ENCODE measurements around the gene VWA3A. TPM values are rescaled to one million over a fixed set of nuclear protein-coding genes. Genes with fewer than 3 reads are reported as not detected.

VWA3A gene
- total and polyA plus RNA-seq, 2 of the 8 experiments (the other 6 are each of a cell fraction or from before 2014, with no cell fraction given): 0.05 TPM; not detected in 1

- TF ChIP-seq CHD7 (IDR thresholded peaks at IDR 0.05; ENCODE audit: insufficient replicate concordance, low read length) (no peak), SRF (IDR thresholded peaks at IDR 0.05; ENCODE audit: low read depth, low read length) (no peak), ZNF274 (IDR thresholded peaks at IDR 0.05; ENCODE audit: borderline replicate concordance, extremely low read depth, low read length) (no peak), ATF2 (IDR thresholded peaks at IDR 0.05; ENCODE audit: low read length) (no peak), TAF7 (optimal IDR thresholded peaks at IDR 0.05; ENCODE audit: borderline replicate concordance, low read depth, low read length) (no peak), RXRA (IDR thresholded peaks at IDR 0.05; ENCODE audit: insufficient read depth, low read depth, low read length) (no peak), POLR2AphosphoS5 (IDR thresholded peaks at IDR 0.05; ENCODE audit: low read depth, low read length) (no peak), E2F6 (IDR thresholded peaks at IDR 0.05) (no peak)
Observed at GRCh38 chr16:22132801-22133200, 40.5 kb downstream of the VWA3A start (continued).

All from H1 (cell line).